Thyroid gland (tissue), 4 donors: ENCODE data around the gene PRKRIP1.

Experiments used
- CTCF ChIP-seq, 6 experiments: fragments of 200-600 bp in 3 of 6; fragments of 450-650 bp in 3 of 6; sonication (generic) in 3 of 6; IDR thresholded peaks; one replicate each; pipeline ENCODE4 v1.5.1; 2016 to 2019; ENCODE audit warnings: antibody characterized with exemption in 6 of 6, mild to moderate bottlenecking in 2 of 6, inconsistent platforms in 1 of 6, moderate library complexity in 1 of 6
- POLR2A ChIP-seq, 2 donors: fragments of 450-650 bp; IDR thresholded peaks; one replicate each; pipeline ENCODE4 v1.6.1; 2017; ENCODE audit warnings: antibody characterized with exemption in 2 of 2, mild to moderate bottlenecking in 2 of 2, moderate library complexity in 1 of 2

DNA sequence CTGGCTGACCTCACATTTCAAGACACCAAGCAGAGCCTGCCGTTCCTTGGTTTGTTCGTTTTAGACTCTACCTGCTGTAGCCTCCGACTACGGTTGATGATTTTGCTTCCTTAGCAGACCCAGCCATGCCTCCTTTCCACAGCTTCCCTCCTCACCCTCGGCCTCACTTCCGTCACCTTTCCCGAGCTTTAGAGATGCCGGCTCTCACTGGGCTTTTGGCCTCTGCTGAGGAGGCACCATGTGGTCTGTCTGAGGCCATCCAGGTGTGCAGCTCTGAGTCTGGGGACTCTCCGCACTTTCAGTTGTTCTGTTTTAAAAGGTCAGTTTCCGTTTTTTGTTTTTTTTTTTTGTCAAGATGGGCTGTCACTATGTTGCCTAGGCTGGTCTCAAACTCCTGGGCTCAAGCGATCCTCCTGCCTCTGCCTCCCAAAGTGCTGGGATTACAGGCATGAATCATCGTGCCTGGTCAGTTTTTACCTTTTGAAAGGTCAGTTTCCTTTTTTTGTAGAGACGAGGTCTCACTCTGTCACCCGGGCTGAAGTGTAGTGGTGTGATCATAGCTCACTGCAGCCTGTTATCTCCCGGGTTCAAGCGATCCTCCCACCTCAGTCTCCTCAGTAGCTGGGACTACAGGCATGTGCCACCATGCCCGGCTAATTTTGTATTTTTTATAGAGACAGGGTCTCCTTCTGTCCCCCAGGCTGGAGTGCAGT, 49.0 kb downstream of the PRKRIP1 start:
- TF ChIP-seq CTCF (IDR thresholded peaks at IDR 0.05) (no peak), POLR2A (IDR thresholded peaks at IDR 0.05) (no peak)
